K562 (cell line): ENCODE data around the gene OXSR1. TPM values are rescaled to one million over a fixed set of nuclear protein-coding genes. Genes with fewer than 3 reads are reported as not detected.

ENCODE experiments used
- ARID3A ChIP-seq: IDR thresholded peaks from 2 replicates; pipeline ENCODE4 v1.6.1; 2012; ENCODE audit warnings: low read depth, low read length, improper control_type of control experiment, borderline replicate concordance
- BMI1 ChIP-seq: fragments of 150-350 bp; IDR thresholded peaks from 2 replicates; pipeline ENCODE4 v1.6.1; 2014; ENCODE audit warnings: low read length
- CEBPZ ChIP-seq: fragments of 150-350 bp; IDR thresholded peaks from 2 replicates; pipeline ENCODE4 v1.6.1; 2014; ENCODE audit warnings: low read depth, mild to moderate bottlenecking, low read length, borderline replicate concordance
- CHD1 ChIP-seq: fragments of 200-600 bp; sonication (generic); IDR thresholded peaks from one replicate; pipeline ENCODE4 v1.6.1; 2012; ENCODE audit warnings: mild to moderate bottlenecking, moderate library complexity, low read length, inconsistent platforms
- ELK1 ChIP-seq: sonication (generic); formaldehyde crosslinking; IDR thresholded peaks from 2 replicates; pipeline ENCODE4 v1.8.1; 2022; ENCODE audit warnings: missing genetic modification reagents
- HMG20A ChIP-seq: fragments of 450-650 bp; formaldehyde crosslinking; conservative IDR thresholded peaks from 2 replicates; pipeline ENCODE4 v1.4.0; 2020; ENCODE audit warnings: mild to moderate bottlenecking, mixed read lengths
- HOMEZ ChIP-seq: fragments of 250-450 bp; sonication (Bioruptor Pico); IDR thresholded peaks from 2 replicates; pipeline ENCODE4 v1.4.0; 2020; ENCODE audit warnings: mild to moderate bottlenecking, moderate library complexity
- HOXB6 ChIP-seq: fragments of 250-450 bp; sonication (Bioruptor Pico); IDR thresholded peaks from 2 replicates; pipeline ENCODE4 v1.5.1; 2022; ENCODE audit warnings: mild to moderate bottlenecking, borderline replicate concordance
- MYNN ChIP-seq, 2 experiments: sonication (generic); formaldehyde crosslinking in 1 of 2; IDR thresholded peaks; 2 replicates each; pipeline versions ENCODE4 v1.5.0 to v1.6.1; 2016 to 2020; ENCODE audit warnings: antibody characterized with exemption in 1 of 2, missing genetic modification reagents in 1 of 2
- NCOA6 ChIP-seq: fragments of 450-650 bp; IDR thresholded peaks from 2 replicates; pipeline ENCODE4 v1.6.1; 2017; ENCODE audit warnings: mild to moderate bottlenecking
- NR2C2 ChIP-seq, 2 experiments: fragments of 200-800 bp in 1 of 2; sonication (Bioruptor generic) in 1 of 2; sonication (generic) in 1 of 2; formaldehyde crosslinking in 1 of 2; IDR thresholded peaks; 2 replicates each; pipeline versions ENCODE4 v1.6.1 to v1.8.0; 2016 to 2022; ENCODE audit warnings: mild to moderate bottlenecking in 1 of 2, missing compliant biosample characterization in 1 of 2, missing genetic modification characterization in 1 of 2, missing genetic modification reagents in 1 of 2
- PHF20 ChIP-seq: fragments of 450-650 bp; IDR thresholded peaks from 2 replicates; pipeline ENCODE4 v1.6.1; 2018; ENCODE audit not compliant: partially characterized antibody
- PPARD ChIP-seq: fragments of 250-450 bp; sonication (Bioruptor Pico); IDR thresholded peaks from 2 replicates; pipeline ENCODE4 v1.8.0; 2022; ENCODE audit warnings: inconsistent platforms, mild to moderate bottlenecking, moderate library complexity
- RBBP5 ChIP-seq: fragments of 200-600 bp; sonication (generic); IDR thresholded peaks from 2 replicates; pipeline ENCODE4 v1.6.1; 2012; ENCODE audit warnings: borderline replicate concordance, mild to moderate bottlenecking, low read length, control low read depth, inconsistent platforms; ENCODE audit not compliant: insufficient read depth, poor library complexity, severe bottlenecking
- RFX7 ChIP-seq: fragments of 250-450 bp; sonication (Bioruptor Pico); IDR thresholded peaks from 2 replicates; pipeline ENCODE4 v1.5.1; 2021; ENCODE audit warnings: mild to moderate bottlenecking
- SIN3A ChIP-seq, 2 experiments: fragments of 150-350 bp in 1 of 2; IDR thresholded peaks; 2 replicates each; pipeline ENCODE4 v1.6.1; 2011 to 2016; ENCODE audit warnings: borderline replicate concordance in 2 of 2, low read depth in 2 of 2, low read length in 2 of 2, mild to moderate bottlenecking in 2 of 2, moderate library complexity in 2 of 2; ENCODE audit not compliant: control insufficient read depth in 1 of 2
- SREBF2 ChIP-seq: sonication (generic); formaldehyde crosslinking; IDR thresholded peaks from 2 replicates; pipeline ENCODE4 v1.4.0; 2020; ENCODE audit warnings: mild to moderate bottlenecking, missing genetic modification reagents
- SRSF1 ChIP-seq: fragments of 200-400 bp; formaldehyde crosslinking; IDR thresholded peaks from 2 replicates; pipeline ENCODE4 v1.6.1; 2017; ENCODE audit warnings: mild to moderate bottlenecking, low read depth, low read length, moderate library complexity
- ZKSCAN8 ChIP-seq: fragments of 200-800 bp; sonication (Bioruptor generic); IDR thresholded peaks from 2 replicates; pipeline ENCODE4 v1.6.1; 2016; ENCODE audit warnings: missing genetic modification characterization, missing compliant biosample characterization
- ZNF224 ChIP-seq: sonication (generic); formaldehyde crosslinking; IDR thresholded peaks from 2 replicates; pipeline ENCODE4 v1.8.0; 2022; ENCODE audit warnings: mild to moderate bottlenecking, missing genetic modification reagents
- ZNF586 ChIP-seq: fragments of 450-650 bp; formaldehyde crosslinking; conservative IDR thresholded peaks from 2 replicates; pipeline ENCODE4 v1.4.0; 2020; ENCODE audit warnings: mild to moderate bottlenecking, moderate library complexity
- polyA plus RNA-seq, 8 experiments: library from polyadenylated mRNA; depleted of rRNA in 4 of 8; stranded (reverse) in 5 of 8; unstranded in 3 of 8; fragments of >200 nt; fragmentation: Nextera tagmentation in 2 of 8; fragmentation: Illumina TruSeq in 1 of 8; extraction: Ambion mirVana in 2 of 8; extraction: Trizol in 1 of 8; gene quantifications; 2 replicates each; pipeline versions ENCODE4 v1.2.1 to v1.2.3, GENCODE V29; 2011 to 2014; ENCODE audit warnings: inconsistent platforms in 1 of 8, missing spikeins in 1 of 8
- total RNA-seq, 7 experiments: library from RNA; depleted of rRNA in 6 of 7; stranded (reverse); fragments of >200 nt in 6 of 7; fragmentation: Illumina TruSeq in 2 of 7; extraction: Trizol in 2 of 7; gene quantifications; 2 replicates each; pipeline versions ENCODE4 v1.2.1 to v1.2.3, GENCODE V29; 2011 to 2021; ENCODE audit warnings: low replicate concordance in 1 of 7

The OXSR1 gene
- total and polyA plus RNA-seq, 9 of the 15 experiments (the other 6 are each of a cell fraction or from before 2014, with no cell fraction given): 15.7 to 87.6 (median 48.7) TPM

- TF ChIP-seq HMG20A: no peak
- TF ChIP-seq PPARD (CRISPR knock-in tag): no peak
- no peak for TF ChIP-seq NR2C2 (CRISPR knock-in tag; IDR thresholded peaks at IDR 0.05)
- TF ChIP-seq NR2C2 (tag; IDR thresholded peaks at IDR 0.05): no peak
- peak; percentile 21 for TF ChIP-seq PHF20
- no peak for TF ChIP-seq ZNF224
- peak; percentile 64 for TF ChIP-seq RBBP5
- no peak for TF ChIP-seq ZNF586 (CRISPR knock-in tag)
- TF ChIP-seq ZKSCAN8 (CRISPR knock-in tag): no peak
- no peak for TF ChIP-seq SREBF2 (CRISPR knock-in tag)
- no peak for TF ChIP-seq SRSF1
- no peak for TF ChIP-seq BMI1
- no peak for TF ChIP-seq MYNN (IDR thresholded peaks at IDR 0.05)
- TF ChIP-seq MYNN (CRISPR knock-in tag; IDR thresholded peaks at IDR 0.05): no peak
- TF ChIP-seq CHD1: no peak
- TF ChIP-seq RFX7: no peak
- peak in 1 of 2 experiments; percentile 50; a peak in 1 of 4 replicates for TF ChIP-seq SIN3A (IDR thresholded peaks at IDR 0.05; ENCODE audit: borderline replicate concordance in 2 of 2, control insufficient read depth in 1 of 2, low read depth in 2 of 2, low read length in 2 of 2)
- no peak for TF ChIP-seq HOXB6 (CRISPR knock-in tag)
- no peak for TF ChIP-seq ARID3A
- no peak for TF ChIP-seq CEBPZ
- 0 out of 2 replicates have a peak, but pooled peaks have one; percentile 34 for TF ChIP-seq HOMEZ (CRISPR knock-in tag)
- TF ChIP-seq NCOA6: 0 out of 2 replicates have a peak, but pooled peaks have one; percentile 60
- TF ChIP-seq ELK1 (CRISPR knock-in tag): no peak
Measured at GRCh38 chr3:38136393-38136776, 29.0 kb upstream of the OXSR1 start (continued).
